SU-DHL-6 (cell line): ENCODE measurements around the gene HMCES.

Experiments
- H2AFZ ChIP-seq: fragments of 200-600 bp; sonication (generic); 2 replicates; pipeline ENCODE4 v1.6.1; 2014; ENCODE audit warnings: low read depth, mild to moderate bottlenecking, moderate library complexity, mixed read lengths, antibody characterized with exemption, low read length; ENCODE audit not compliant: severe bottlenecking
- H3F3A ChIP-seq: fragments of 200-600 bp; shearing (Covaris generic); 2 replicates; pipeline ENCODE4 v1.6.0; 2016; ENCODE audit warnings: antibody characterized with exemption, mild to moderate bottlenecking; ENCODE audit not compliant: insufficient read depth
- H3K27ac ChIP-seq: fragments of 200-600 bp; sonication (generic); 2 replicates; pipeline ENCODE4 v1.5.1; 2016; ENCODE audit warnings: low read depth, mild to moderate bottlenecking, low read length, moderate library complexity, mixed read lengths
- H3K27me3 ChIP-seq: fragments of 200-600 bp; sonication (generic), shearing (Covaris generic); 2 replicates; pipeline ENCODE4 v1.6.0; 2014; ENCODE audit warnings: mild to moderate bottlenecking, low read length
- H3K36me3 ChIP-seq: fragments of 200-600 bp; sonication (generic); 2 replicates; pipeline ENCODE4 v1.6.1; 2014; ENCODE audit warnings: mild to moderate bottlenecking, low read length, mixed read lengths
- H3K4me2 ChIP-seq: fragments of 300-600, 200-600 bp; shearing (Covaris generic), sonication (generic); 2 replicates; pipeline ENCODE4 v1.6.0; 2014; ENCODE audit warnings: low read length, low read depth, mild to moderate bottlenecking; ENCODE audit not compliant: poor library complexity, severe bottlenecking
- H3K4me3 ChIP-seq: fragments of 200-600 bp; sonication (generic); 2 replicates; pipeline ENCODE4 v1.5.1; 2014; ENCODE audit warnings: antibody characterized with exemption, low read length, mild to moderate bottlenecking, mixed read lengths; ENCODE audit not compliant: insufficient read depth, poor library complexity, severe bottlenecking
- H3K79me2 ChIP-seq: fragments of 200-600 bp; sonication (generic); 2 replicates; pipeline ENCODE4 v1.6.1; 2014; ENCODE audit warnings: mild to moderate bottlenecking, low read length, moderate library complexity; ENCODE audit not compliant: insufficient read depth
- H3K9ac ChIP-seq: fragments of 200-600 bp; sonication (generic); 2 replicates; pipeline ENCODE4 v1.7.0; 2014; ENCODE audit warnings: mild to moderate bottlenecking, low read length
- H3K9me2 ChIP-seq: fragments of 200-600 bp; sonication (generic); replicated peaks from 2 replicates; pipeline ENCODE4 v1.6.1; 2014; ENCODE audit warnings: low read length; ENCODE audit not compliant: insufficient read depth
- H3K9me3 ChIP-seq: fragments of 200-600 bp; sonication (generic); 2 replicates; pipeline ENCODE4 v1.6.1; 2014; ENCODE audit warnings: low read length, mixed read lengths; ENCODE audit not compliant: insufficient read depth
- H4K20me1 ChIP-seq: fragments of 200-600 bp; sonication (generic); 2 replicates; pipeline ENCODE4 v1.6.1; 2014; ENCODE audit warnings: low read depth, mild to moderate bottlenecking, antibody characterized with exemption, low read length, moderate library complexity, mixed read lengths
- CTCF ChIP-seq: fragments of 200-600 bp; sonication (generic); IDR thresholded peaks from one replicate; pipeline ENCODE4 v1.5.1; 2017; ENCODE audit warnings: antibody characterized with exemption, mild to moderate bottlenecking, low read length, moderate library complexity; ENCODE audit not compliant: insufficient read depth, poor library complexity, severe bottlenecking
- EZH2phosphoT487 ChIP-seq: fragments of 200-600 bp; sonication (generic), shearing (Covaris generic); conservative IDR thresholded peaks from 2 replicates; pipeline ENCODE4 v1.6.1; 2018; ENCODE audit warnings: mild to moderate bottlenecking, antibody characterized with exemption, low read length, moderate library complexity, mixed read lengths

The HMCES gene

GRCh38 chr3:129235344-129235917, 43.2 kb upstream of the HMCES start:
- Histone ChIP-seq H3F3A (0 out of 2 replicates have a peak, but pooled peaks cover 5% of the 10 kb centered on the region), H3K27me3 (no peaks in the 10 kb centered on the region), H3K79me2 (no peaks in the 10 kb centered on the region), H3K9me3 (no peaks in the 10 kb centered on the region), H2AFZ (no peak overlapping the region), H3K4me2 (no peak overlapping the region), H4K20me1 (no peaks in the 10 kb centered on the region), H3K9me2 (no peaks in the 10 kb centered on the region), H3K36me3 (no peaks in the 10 kb centered on the region), H3K4me3 (no peak overlapping the region), H3K9ac (no peak overlapping the region), H3K27ac (no peak overlapping the region)
- TF ChIP-seq CTCF (no peak), EZH2phosphoT487 (no peak)

- Histone ChIP-seq H2AFZ (no peak overlapping the region), H3K9me2 (no peaks in the 10 kb centered on the region), H3K27ac (no peak overlapping the region)
Measured at GRCh38 chr3:129238945-129239705, 39.5 kb upstream of the HMCES start.

GRCh38 chr3:129239991-129240390, 38.7 kb upstream of the HMCES start:
- no peaks in the 10 kb centered on the region for H3K79me2 ChIP-seq
- no peaks in the 10 kb centered on the region for H3K36me3 ChIP-seq
- no peaks in the 10 kb centered on the region for H3F3A ChIP-seq
- no peak overlapping the region for H3K4me3 ChIP-seq
- no peaks in the 10 kb centered on the region for H3K9me3 ChIP-seq
- no peak overlapping the region for H3K27ac ChIP-seq
- no peak overlapping the region for H3K4me2 ChIP-seq
- TF ChIP-seq CTCF (no peak), EZH2phosphoT487 (no peak)
- no peak overlapping the region for H3K9ac ChIP-seq
- no peaks in the 10 kb centered on the region for H4K20me1 ChIP-seq
- H3K27me3 ChIP-seq, result no peaks in the 10 kb centered on the region
- H3K9me2 ChIP-seq, result no peaks in the 10 kb centered on the region
- H2AFZ ChIP-seq, result no peak overlapping the region

More at GRCh38 chr3:129238945-129239705, 39.5 kb upstream of the HMCES start:
- TF ChIP-seq CTCF (no peak), EZH2phosphoT487 (no peak)
- Histone ChIP-seq H3K9me3 (no peaks in the 10 kb centered on the region), H3F3A (no peaks in the 10 kb centered on the region), H3K36me3 (no peaks in the 10 kb centered on the region), H4K20me1 (no peaks in the 10 kb centered on the region), H3K4me2 (no peak overlapping the region), H3K9ac (no peak overlapping the region), H3K4me3 (no peak overlapping the region), H3K27me3 (no peaks in the 10 kb centered on the region), H3K79me2 (no peaks in the 10 kb centered on the region)
